HG02571 (cell line): ENCODE measurements around the gene DUXB.

Experiments used
- ATAC-seq: cut with Tn5 transposase; IDR thresholded peaks from one replicate; pipeline ENCODE4 v1.9.1; 2021; ENCODE audit warnings: mild to moderate bottlenecking, moderate library complexity; ENCODE audit not compliant: unreplicated experiment

DUXB gene

GRCh38 chr16:75701361-75701760 is at the start of gene DUXB:
Gene DUXB (minus strand): TSS chr16:75701461. CDS start chr16:75701418, 43 bp downstream.
- no peak for ATAC-seq

GRCh38 chr16:75750528-75750927 is 49.3 kb upstream of the DUXB start:
- ATAC-seq: no peak

- no peak for ATAC-seq
Measured at GRCh38 chr16:75746359-75746758, 45.1 kb upstream of the DUXB start.

GRCh38 chr16:75745823-75746222 is 44.6 kb upstream of the DUXB start:
- ATAC-seq: no peak

- ATAC-seq: no peak
Measured at GRCh38 chr16:75745242-75745641, 44.0 kb upstream of the DUXB start.

GRCh38 chr16:75742424-75743047 is 41.3 kb upstream of the DUXB start:
- no peak for ATAC-seq

- no peak for ATAC-seq
Measured at GRCh38 chr16:75733305-75734211, 32.3 kb upstream of the DUXB start.

- ATAC-seq: no peak
Measured at GRCh38 chr16:75732871-75733270, 31.6 kb upstream of the DUXB start.

GRCh38 chr16:75727221-75727620 is 26.0 kb upstream of the DUXB start:
- ATAC-seq: no peak

- no peak for ATAC-seq
Measured at GRCh38 chr16:75726390-75726789, 25.1 kb upstream of the DUXB start, which contains the start of gene CPHXL. Gene CPHXL (minus strand): TSS chr16:75726490. CDS start chr16:75726442, 48 bp downstream.

- ATAC-seq: no peak
Measured at GRCh38 chr16:75718452-75718851, 17.2 kb upstream of the DUXB start.

GRCh38 chr16:75714661-75715060 is 13.4 kb upstream of the DUXB start:
- no peak for ATAC-seq

- no peak for ATAC-seq
Measured at GRCh38 chr16:75710344-75710743, 9.1 kb upstream of the DUXB start.

GRCh38 chr16:75703306-75703705 is 2.0 kb upstream of the DUXB start:
- no peak for ATAC-seq

- ATAC-seq: no peak
Measured at GRCh38 chr16:75702242-75702641, 981 bp upstream of the DUXB start.

GRCh38 chr16:75697571-75697970 is 3.7 kb downstream of the DUXB start:
- ATAC-seq: no peak

GRCh38 chr16:75695708-75696107 is 5.6 kb downstream of the DUXB start:
- ATAC-seq: no peak

- no peak for ATAC-seq
Measured at GRCh38 chr16:75687361-75687760, 13.9 kb downstream of the DUXB start.

GRCh38 chr16:75682308-75682707 is 19.0 kb downstream of the DUXB start:
- ATAC-seq: no peak

- ATAC-seq: no peak
Measured at GRCh38 chr16:75679366-75679765, 21.9 kb downstream of the DUXB start.

- ATAC-seq: no peak
Measured at GRCh38 chr16:75676909-75677308, 24.4 kb downstream of the DUXB start, which contains the start of gene CPHXL2. Gene CPHXL2 (minus strand): TSS chr16:75677009. CDS start chr16:75676999, 10 bp downstream.

- no peak for ATAC-seq
Measured at GRCh38 chr16:75667503-75667902, 33.8 kb downstream of the DUXB start.
